Raji (cell line): Measurements from ENCODE around the gene ZFHX3.

Source experiments
- POLR2A ChIP-seq: IDR thresholded peaks from 2 replicates; pipeline ENCODE4 v1.6.1; 2011; ENCODE audit warnings: low read depth, low read length, control low read depth; ENCODE audit not compliant: insufficient read depth

The ZFHX3 gene

GRCh38 chr16:72785886-72786285 is 262.0 kb downstream of the ZFHX3 start:
- no peak for TF ChIP-seq POLR2A

- no peak for TF ChIP-seq POLR2A
Observed at GRCh38 chr16:72785171-72785570, 262.8 kb downstream of the ZFHX3 start.

GRCh38 chr16:72783716-72784318 is 264.1 kb downstream of the ZFHX3 start:
- no peak for TF ChIP-seq POLR2A

GRCh38 chr16:72769876-72770275 is 278.1 kb downstream of the ZFHX3 start:
- TF ChIP-seq POLR2A: no peak

- no peak for TF ChIP-seq POLR2A
Observed at GRCh38 chr16:72768591-72768990, 279.3 kb downstream of the ZFHX3 start.

GRCh38 chr16:72766506-72766905 is 281.4 kb downstream of the ZFHX3 start:
- TF ChIP-seq POLR2A: no peak

- no peak for TF ChIP-seq POLR2A
Observed at GRCh38 chr16:72764015-72764654, 283.8 kb downstream of the ZFHX3 start.

- TF ChIP-seq POLR2A: no peak
Observed at GRCh38 chr16:72760581-72760980, 287.3 kb downstream of the ZFHX3 start.

- TF ChIP-seq POLR2A: no peak
Observed at GRCh38 chr16:72753881-72754280, 294.0 kb downstream of the ZFHX3 start.

- TF ChIP-seq POLR2A: no peak
Observed at GRCh38 chr16:72752004-72752695, 295.8 kb downstream of the ZFHX3 start.

- no peak for TF ChIP-seq POLR2A
Observed at GRCh38 chr16:72751076-72751475, 296.9 kb downstream of the ZFHX3 start.

- no peak for TF ChIP-seq POLR2A
Observed at GRCh38 chr16:72749091-72749490, 298.8 kb downstream of the ZFHX3 start.

- no peak for TF ChIP-seq POLR2A
Observed at GRCh38 chr16:72744076-72744793, 303.7 kb downstream of the ZFHX3 start.

GRCh38 chr16:72743011-72743761 is 304.7 kb downstream of the ZFHX3 start:
- no peak for TF ChIP-seq POLR2A

GRCh38 chr16:72740347-72740746 is 307.6 kb downstream of the ZFHX3 start:
- no peak for TF ChIP-seq POLR2A
